IMR-90 (cell line): ENCODE measurements around the gene AKT2. TPM values are rescaled to one million over a fixed set of nuclear protein-coding genes. Genes with fewer than 3 reads are reported as not detected.

Experiments used
- ATAC-seq: fragments of 200-7000 bp; cut with Tn5 transposase; 2 replicates; pipeline ENCODE4 v1.9.1; 2020; ENCODE audit warnings: low read depth, mild to moderate bottlenecking, moderate library complexity
- BruUV-seq: library from RNA; stranded (reverse); fragments of 400-500 nt; replicated peaks from 2 replicates; lab custom pipeline; 2021; lab: Mats Ljungman, UMichigan
- CTCF ChIA-PET: fragments of 300-600 bp; formaldehyde crosslinking; extraction: SDS; loops from one replicate; lab custom pipeline; 2021; ENCODE audit warnings: antibody characterized with exemption; lab: Yijun Ruan, JAX
- POLR2A ChIA-PET: fragments of 300-600 bp; sonication (Branson Sonifier 250); formaldehyde crosslinking; loops from one replicate; lab custom pipeline; 2022; ENCODE audit warnings: antibody characterized with exemption; ENCODE audit not compliant: unreplicated experiment; lab: Charles Lee
- DNase-seq: peaks from one replicate; pipeline ENCODE4 v3.0.0; 2013
- H2AFZ ChIP-seq: replicated peaks from 2 replicates; pipeline ENCODE3; 2013; ENCODE audit warnings: low read length, mild to moderate bottlenecking; ENCODE audit not compliant: poor library complexity
- H2AK5ac ChIP-seq: 2 replicates; pipeline ENCODE4 v1.6.1; 2013; ENCODE audit warnings: low read depth, low read length, inconsistent platforms
- H2AK9ac ChIP-seq: replicated peaks from 2 replicates; pipeline ENCODE3; 2013; ENCODE audit warnings: mild to moderate bottlenecking, low read depth, low read length, moderate library complexity; ENCODE audit not compliant: poor library complexity
- H2BK120ac ChIP-seq: 2 replicates; pipeline ENCODE4 v1.6.1; 2013; ENCODE audit warnings: low read depth, low read length, inconsistent platforms
- H2BK15ac ChIP-seq: 3 replicates; pipeline ENCODE4 v1.6.1; 2013; ENCODE audit warnings: low read depth, low read length, inconsistent platforms
- H2BK20ac ChIP-seq: 2 replicates; pipeline ENCODE4 v1.6.1; 2013; ENCODE audit warnings: low read depth, mild to moderate bottlenecking, inconsistent platforms, low read length, moderate library complexity
- H2BK5ac ChIP-seq: 2 replicates; pipeline ENCODE4 v1.6.1; 2013; ENCODE audit warnings: mild to moderate bottlenecking, low read depth, low read length, inconsistent platforms; ENCODE audit not compliant: poor library complexity, severe bottlenecking
- H3K14ac ChIP-seq: replicated peaks from 2 replicates; pipeline ENCODE4 v1.6.1; 2013; ENCODE audit warnings: low read depth, low read length, inconsistent platforms
- H3K18ac ChIP-seq: 2 replicates; pipeline ENCODE4 v1.6.1; 2013; ENCODE audit warnings: low read depth, low read length, control low read depth
- H3K23ac ChIP-seq: 2 replicates; pipeline ENCODE4 v1.6.1; 2013; ENCODE audit warnings: low read depth, low read length, inconsistent platforms
- H3K27ac ChIP-seq: 2 replicates; pipeline ENCODE4 v1.5.1; 2013; ENCODE audit warnings: mild to moderate bottlenecking, control low read depth, low read length; ENCODE audit not compliant: insufficient read depth
- H3K27me3 ChIP-seq: 2 replicates; pipeline ENCODE4 v1.6.1; 2013; ENCODE audit warnings: low read length; ENCODE audit not compliant: control insufficient read depth, insufficient read depth
- H3K36me3 ChIP-seq: 2 replicates; pipeline ENCODE4 v1.6.1; 2013; ENCODE audit warnings: low read length, mixed read lengths; ENCODE audit not compliant: control insufficient read depth, insufficient read depth
- H3K4ac ChIP-seq: 2 replicates; pipeline ENCODE4 v1.6.1; 2013; ENCODE audit warnings: low read depth, low read length, inconsistent platforms
- H3K4me1 ChIP-seq: 2 replicates; pipeline ENCODE4 v1.6.1; 2013; ENCODE audit warnings: low read length, mixed read lengths; ENCODE audit not compliant: control insufficient read depth, insufficient read depth
- H3K4me2 ChIP-seq: 2 replicates; pipeline ENCODE4 v1.6.1; 2013; ENCODE audit warnings: low read depth, mild to moderate bottlenecking, control low read depth, low read length, moderate library complexity
- H3K4me3 ChIP-seq: 2 replicates; pipeline ENCODE4 v1.5.1; 2013; ENCODE audit warnings: low read depth, mild to moderate bottlenecking, control low read depth, low read length, moderate library complexity; ENCODE audit not compliant: insufficient read depth
- H3K56ac ChIP-seq: 2 replicates; pipeline ENCODE4 v1.6.1; 2013; ENCODE audit warnings: low read length, inconsistent platforms; ENCODE audit not compliant: insufficient read depth; ENCODE audit errors: extremely low read depth
- H3K79me1 ChIP-seq, 2 experiments: 2 replicates each; pipeline ENCODE4 v1.6.1; 2013; ENCODE audit warnings: low read length in 2 of 2, inconsistent platforms in 1 of 2, low read depth in 1 of 2
- H3K9ac ChIP-seq: 2 replicates; pipeline ENCODE4 v1.6.1; 2013; ENCODE audit warnings: low read depth, low read length, control low read depth
- H3K9me1 ChIP-seq: 2 replicates; pipeline ENCODE4 v1.6.1; 2013; ENCODE audit warnings: low read length, inconsistent platforms; ENCODE audit not compliant: insufficient read depth
- H3K9me3 ChIP-seq: 2 replicates; pipeline ENCODE4 v1.6.1; 2013; ENCODE audit warnings: low read length; ENCODE audit not compliant: control insufficient read depth, insufficient read depth
- H4K20me1 ChIP-seq: 2 replicates; pipeline ENCODE4 v1.6.1; 2013; ENCODE audit warnings: low read length, inconsistent platforms; ENCODE audit not compliant: insufficient read depth
- H4K5ac ChIP-seq: 2 replicates; pipeline ENCODE4 v1.6.1; 2013; ENCODE audit warnings: mild to moderate bottlenecking, low read depth, low read length, control low read depth
- H4K8ac ChIP-seq, 2 experiments: 2 replicates each; pipeline ENCODE4 v1.6.1; 2013; ENCODE audit warnings: low read depth in 2 of 2, low read length in 2 of 2, control low read depth in 1 of 2, inconsistent platforms in 1 of 2
- H4K91ac ChIP-seq: 2 replicates; pipeline ENCODE4 v1.6.1; 2013; ENCODE audit warnings: low read depth, low read length, inconsistent platforms; ENCODE audit not compliant: insufficient read depth
- BHLHE40 ChIP-seq: fragments of 150-350 bp; IDR thresholded peaks from 2 replicates; pipeline ENCODE4 v1.6.1; 2016; ENCODE audit warnings: mild to moderate bottlenecking, low read depth, low read length
- CHD1 ChIP-seq: IDR thresholded peaks from 2 replicates; pipeline ENCODE4 v1.6.1; 2012; ENCODE audit warnings: low read depth, low read length, improper control_type of control experiment
- MAFK ChIP-seq: IDR thresholded peaks from 2 replicates; pipeline ENCODE4 v1.6.1; 2012; ENCODE audit warnings: low read depth, low read length, improper control_type of control experiment
- NFE2L2 ChIP-seq: fragments of 150-350 bp; IDR thresholded peaks from 2 replicates; pipeline ENCODE4 v1.6.1; 2016; ENCODE audit warnings: low read depth, mild to moderate bottlenecking, low read length
- RFX5 ChIP-seq: IDR thresholded peaks from 2 replicates; pipeline ENCODE4 v1.8.0; 2012; ENCODE audit warnings: low read depth, mild to moderate bottlenecking, low read length, moderate library complexity
- SMC3 ChIP-seq: fragments of 150-350 bp; IDR thresholded peaks from 2 replicates; pipeline ENCODE4 v1.6.1; 2016; ENCODE audit warnings: low read depth, mild to moderate bottlenecking, antibody characterized with exemption, low read length, moderate library complexity
- USF2 ChIP-seq: fragments of 150-350 bp; IDR thresholded peaks from 2 replicates; pipeline ENCODE4 v1.6.1; 2017; ENCODE audit warnings: mild to moderate bottlenecking, antibody characterized with exemption, low read length, low read depth
- WGBS, 2 experiments: methylation state at CpG; one replicate each; pipeline versions ENCODE4 v1.1.5 to v1.1.7; 2013; ENCODE audit warnings: missing lambda C conversion rate in 2 of 2; ENCODE audit not compliant: insufficient read length in 1 of 2; ENCODE audit errors: extremely low coverage in 2 of 2; 5-methylcytosine and 5-hydroxymethylcytosine counted together
- dilution Hi-C: fragments of 300-500 bp; cut with HindIII; formaldehyde crosslinking; loops from one replicate; pipeline ENCODE4 v1.14.3; 2018; ENCODE audit warnings: low sequenced_read_pairs; ENCODE audit not compliant: unreplicated experiment
- in situ Hi-C: fragments of 300-500 bp; cut with MboI; formaldehyde crosslinking; loops from 3 replicates; pipeline ENCODE4 v1.14.3; 2019; ENCODE audit warnings: low sequenced_read_pairs, inconsistent platforms, mixed read lengths
- intact Hi-C: fragments of 100-400 bp; cut with micrococcal nuclease; formaldehyde crosslinking; loops from 2 replicates; pipeline ENCODE4 v1.10.0; 2022
- polyA plus RNA-seq, 3 experiments: library from polyadenylated mRNA; depleted of rRNA; stranded (reverse); fragments of >200 nt; gene quantifications; 2 replicates each; pipeline ENCODE4 v1.2.3, GENCODE V29; 2012; ENCODE audit warnings: low replicate concordance in 1 of 3
- total RNA-seq: library from RNA; depleted of rRNA; stranded (reverse); fragments of >200 nt; gene quantifications from 2 replicates; pipeline ENCODE4 v1.2.3, GENCODE V29; 2012

Gene AKT2
- total and polyA plus RNA-seq, 2 of the 4 experiments (the other 2 are of a cell fraction) = 61.5 to 104 TPM

GRCh38 chr19:40317338-40317737 is 32.2 kb upstream of the AKT2 start:
- no peaks in the 10 kb centered on the region for H3K4me1 ChIP-seq
- no peak overlapping the region for H2BK15ac ChIP-seq
- H2AFZ ChIP-seq = no peak overlapping the region
- H4K8ac ChIP-seq = no peak overlapping the region
- H4K20me1 ChIP-seq = peaks cover 6% of the 10 kb centered on the region; the same call in 1 of the 2 replicates
- dilution Hi-C loops = no loop called here
- no peak overlapping the region for H3K4me3 ChIP-seq
- no peak overlapping the region for H2AK5ac ChIP-seq
- no peak overlapping the region for H2BK20ac ChIP-seq
- no peak overlapping the region for H3K56ac ChIP-seq
- DNase-seq = no peak
- no peak overlapping the region for H3K4me2 ChIP-seq
- no peak for ATAC-seq
- no peak overlapping the region for H2BK120ac ChIP-seq
- no peak overlapping the region for H3K18ac ChIP-seq
- no TSS peak for BruUV-seq
- no peak overlapping the region for H3K9ac ChIP-seq
- 76% methylated on average over 5 of the region's 7 CpGs; no CpG with 5 or more reads in 1 of the 2 experiments for WGBS, 2 experiments
- no peak overlapping the region for H4K91ac ChIP-seq
- ChIA-PET POLR2A (no interaction called here), CTCF (no interaction called here)
- no peak overlapping the region for H2AK9ac ChIP-seq
- H3K23ac ChIP-seq = no peak overlapping the region
- no peak overlapping the region for H3K27ac ChIP-seq
- TF ChIP-seq NFE2L2 (no peak), MAFK (no peak), BHLHE40 (no peak), USF2 (no peak), SMC3 (no peak), RFX5 (no peak), CHD1 (no peak)
- peaks cover 0 to 5% of the 10 kb centered on the region in 2 experiments; a peak in 1 of 4 replicates for H3K79me1 ChIP-seq
- H3K14ac ChIP-seq = no peak overlapping the region
- no peak overlapping the region for H2BK5ac ChIP-seq
- no peak overlapping the region for H4K5ac ChIP-seq
- in situ Hi-C loops = loop anchor here (25.0 kb wide), 1 partner anchor 195 kb away; no protein-coding TSS in a partner anchor
- peaks cover 25% of the 10 kb centered on the region for H3K36me3 ChIP-seq
- H3K9me3 ChIP-seq = no peaks in the 10 kb centered on the region
- no peaks in the 10 kb centered on the region for H3K27me3 ChIP-seq
- peaks cover 4% of the 10 kb centered on the region; the same call in 1 of the 2 replicates for H3K9me1 ChIP-seq
- H3K4ac ChIP-seq = no peak overlapping the region
- intact Hi-C loops = no loop called here
